Astrocyte of the hippocampus (primary cell): ENCODE data around the gene SLC9A2.

Source experiments
- DNase-seq: peaks from one replicate; pipeline ENCODE4 v3.0.0; 2011; ENCODE audit warnings: low read depth, low spot score

SLC9A2 gene

GRCh38 chr2:102674836-102675235 is 55.5 kb downstream of the SLC9A2 start:
- DNase-seq: no peak

DNA sequence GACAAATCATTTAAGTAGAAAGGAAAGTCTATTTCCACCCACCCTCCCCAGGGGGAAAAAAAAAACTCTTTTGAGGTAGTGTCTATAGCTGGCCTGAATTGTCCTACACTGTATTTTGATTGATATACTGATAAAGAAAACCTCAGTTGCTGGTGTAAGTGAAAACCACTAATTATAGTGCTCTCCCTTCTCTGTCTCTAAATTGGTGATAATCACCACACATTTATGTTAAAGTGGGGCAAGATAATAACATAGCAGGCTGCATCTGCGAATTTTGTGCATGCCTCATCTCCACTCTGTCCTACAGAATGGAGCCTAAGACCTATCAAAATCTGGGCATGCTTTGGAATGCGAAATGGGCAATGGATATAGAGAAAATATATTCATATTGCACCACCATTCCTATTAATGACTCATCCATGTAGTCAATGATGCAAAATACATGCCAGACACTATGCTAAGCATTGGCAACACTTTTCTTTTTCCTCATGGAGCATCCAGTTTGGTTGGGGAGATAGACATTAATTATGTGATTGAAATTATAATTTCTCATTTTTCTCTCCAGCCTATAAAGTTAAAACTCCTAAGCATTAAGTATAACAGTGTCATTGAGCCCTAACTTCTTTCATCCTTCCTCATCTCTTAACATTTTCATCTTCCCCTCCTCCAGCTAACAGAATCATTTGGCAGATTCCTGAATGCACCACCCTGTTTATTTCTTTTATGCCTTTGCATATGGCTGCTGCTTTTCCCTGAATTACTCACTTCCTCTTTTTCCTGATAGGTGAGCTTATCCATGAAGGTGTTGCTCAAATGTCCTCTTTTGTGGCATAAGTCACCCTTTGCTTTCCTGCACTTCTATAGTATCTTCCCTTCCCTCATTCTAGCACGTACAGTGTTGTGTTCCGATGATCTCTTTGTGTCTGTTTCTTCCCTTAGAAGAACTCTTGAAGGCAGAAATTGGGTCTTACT is 58.2 kb downstream of the SLC9A2 start:
- no peak for DNase-seq

DNA sequence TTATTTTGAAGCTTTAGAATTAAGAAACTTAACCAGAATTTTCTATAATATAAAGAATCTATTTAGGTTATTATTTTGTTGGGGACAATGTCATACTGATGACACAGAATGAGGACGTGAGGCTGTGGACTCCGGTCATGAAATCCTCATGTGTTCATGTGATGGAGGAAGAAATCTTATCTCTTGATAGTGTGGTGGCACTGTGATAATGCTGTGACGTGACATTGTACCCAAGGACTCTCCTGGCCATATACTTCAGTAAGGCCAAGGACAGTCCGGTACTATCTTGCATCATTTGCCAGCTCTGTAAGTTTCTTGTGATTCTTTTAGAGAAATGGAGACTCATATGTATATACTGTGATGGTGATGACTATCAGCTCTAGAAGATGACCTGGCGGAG is 59.1 kb downstream of the SLC9A2 start:
- DNase-seq: no peak

GRCh38 chr2:102686479-102687439 is 67.4 kb downstream of the SLC9A2 start:
- no peak for DNase-seq

- no peak for DNase-seq
These were observed 70.7 kb downstream of the SLC9A2 start for GRCh38 chr2:102690012-102690411.

DNA sequence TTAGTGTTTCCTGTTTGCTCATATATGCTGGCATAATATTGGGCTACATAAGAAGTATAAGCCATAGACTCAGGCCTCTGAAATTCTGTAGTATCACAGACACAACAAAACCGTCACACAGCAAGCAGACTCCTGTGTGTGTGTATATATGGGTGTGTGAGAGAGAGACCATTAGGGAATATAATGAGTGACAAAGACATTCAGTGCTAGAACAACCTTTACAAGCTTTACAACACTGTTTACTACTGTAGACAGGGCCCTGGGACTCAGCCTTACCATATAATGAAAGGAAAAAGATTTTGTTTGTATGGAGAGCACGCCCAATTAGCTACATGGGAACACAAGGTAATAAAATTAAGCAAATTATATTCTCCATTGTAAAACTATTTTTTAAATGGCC is 77.1 kb downstream of the SLC9A2 start:
- DNase-seq: no peak

DNA sequence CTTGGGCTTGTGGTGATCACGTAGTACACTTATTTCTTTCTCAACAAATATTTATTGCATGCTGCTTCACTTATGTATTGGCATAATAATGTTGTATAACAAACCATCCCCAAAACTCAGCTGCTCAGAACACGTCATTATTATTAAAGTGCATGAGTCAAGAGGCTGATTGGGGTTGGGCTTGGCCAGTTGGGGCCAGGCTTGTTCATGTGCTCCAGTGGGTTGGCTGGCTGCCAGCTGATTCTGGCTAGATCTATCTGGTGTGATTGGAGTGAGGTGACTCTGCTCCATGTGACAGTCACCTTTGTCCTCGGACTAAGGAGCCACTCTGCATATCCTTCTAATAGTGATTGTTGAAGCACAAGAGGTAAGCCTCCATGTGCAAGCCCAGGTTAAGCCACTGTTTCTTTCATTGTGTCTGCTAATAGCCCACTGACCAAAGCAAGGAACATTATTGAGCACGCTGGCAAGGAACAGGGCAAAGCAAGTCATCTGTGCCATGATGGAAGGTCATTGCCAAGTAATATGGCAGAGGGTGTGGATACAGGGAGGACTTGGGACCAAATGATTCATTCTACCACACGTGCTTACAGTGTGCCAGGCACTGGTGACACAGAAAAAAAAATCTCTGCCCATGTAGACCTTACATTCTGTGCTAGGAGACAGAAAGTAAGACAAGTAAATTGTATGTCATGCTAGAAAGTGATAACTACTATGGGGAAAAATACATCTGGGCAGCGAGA is 79.2 kb downstream of the SLC9A2 start:
- DNase-seq: peak; percentile 6

- DNase-seq: no peak
These were observed 84.0 kb downstream of the SLC9A2 start for GRCh38 chr2:102703305-102703704.

- DNase-seq: peak; percentile 46
These were observed 84.4 kb downstream of the SLC9A2 start for GRCh38 chr2:102703748-102704147.

DNA sequence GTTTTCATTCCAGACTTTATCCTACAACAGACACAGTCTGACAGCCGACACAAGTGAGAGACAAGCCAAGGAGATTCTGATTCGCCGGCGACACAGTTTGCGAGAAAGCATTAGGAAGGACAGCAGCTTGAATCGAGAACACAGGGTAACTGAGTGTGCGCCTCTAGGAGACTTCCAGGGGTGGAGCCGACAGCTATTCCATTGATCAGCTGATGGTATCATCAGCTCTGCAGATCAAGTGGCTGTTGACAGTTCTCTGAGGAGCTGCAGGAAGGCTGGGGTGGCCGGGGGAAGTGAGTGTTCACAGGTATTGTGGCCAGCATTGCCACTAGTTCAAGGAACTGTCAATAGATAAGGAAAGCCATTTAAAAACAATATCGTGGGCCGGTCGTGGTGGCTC is 85.2 kb downstream of the SLC9A2 start:
- DNase-seq: no peak

GRCh38 chr2:102707796-102708695 is 88.7 kb downstream of the SLC9A2 start:
- DNase-seq: no peak

- peak; percentile 32 for DNase-seq
These were observed 89.7 kb downstream of the SLC9A2 start for GRCh38 chr2:102708847-102709559.

GRCh38 chr2:102717308-102718018 is 98.1 kb downstream of the SLC9A2 start:
- peak; percentile 16 for DNase-seq

GRCh38 chr2:102718387-102719316 is 99.3 kb downstream of the SLC9A2 start:
- no peak for DNase-seq

- DNase-seq: no peak
These were observed 104.7 kb downstream of the SLC9A2 start for GRCh38 chr2:102724016-102724490.

DNA sequence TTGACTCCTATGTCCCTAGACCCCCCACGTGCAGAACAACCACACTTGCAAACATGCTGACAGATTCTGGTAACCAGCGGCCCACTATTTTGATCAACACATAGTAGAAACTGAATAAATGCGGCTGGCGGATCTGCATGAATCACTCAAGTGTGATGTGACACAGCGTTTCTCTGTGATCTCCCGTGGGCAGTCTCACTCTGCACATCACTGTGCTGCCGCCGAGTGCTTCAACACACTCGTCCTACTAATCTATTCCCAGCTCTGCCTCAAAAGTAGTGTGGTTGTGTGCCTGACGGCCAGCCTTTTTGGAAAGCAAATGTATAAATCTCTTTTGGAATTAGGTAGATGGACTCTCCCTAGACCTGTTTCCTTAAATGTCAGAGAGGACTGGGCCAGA is 105.2 kb downstream of the SLC9A2 start:
- no peak for DNase-seq

DNA sequence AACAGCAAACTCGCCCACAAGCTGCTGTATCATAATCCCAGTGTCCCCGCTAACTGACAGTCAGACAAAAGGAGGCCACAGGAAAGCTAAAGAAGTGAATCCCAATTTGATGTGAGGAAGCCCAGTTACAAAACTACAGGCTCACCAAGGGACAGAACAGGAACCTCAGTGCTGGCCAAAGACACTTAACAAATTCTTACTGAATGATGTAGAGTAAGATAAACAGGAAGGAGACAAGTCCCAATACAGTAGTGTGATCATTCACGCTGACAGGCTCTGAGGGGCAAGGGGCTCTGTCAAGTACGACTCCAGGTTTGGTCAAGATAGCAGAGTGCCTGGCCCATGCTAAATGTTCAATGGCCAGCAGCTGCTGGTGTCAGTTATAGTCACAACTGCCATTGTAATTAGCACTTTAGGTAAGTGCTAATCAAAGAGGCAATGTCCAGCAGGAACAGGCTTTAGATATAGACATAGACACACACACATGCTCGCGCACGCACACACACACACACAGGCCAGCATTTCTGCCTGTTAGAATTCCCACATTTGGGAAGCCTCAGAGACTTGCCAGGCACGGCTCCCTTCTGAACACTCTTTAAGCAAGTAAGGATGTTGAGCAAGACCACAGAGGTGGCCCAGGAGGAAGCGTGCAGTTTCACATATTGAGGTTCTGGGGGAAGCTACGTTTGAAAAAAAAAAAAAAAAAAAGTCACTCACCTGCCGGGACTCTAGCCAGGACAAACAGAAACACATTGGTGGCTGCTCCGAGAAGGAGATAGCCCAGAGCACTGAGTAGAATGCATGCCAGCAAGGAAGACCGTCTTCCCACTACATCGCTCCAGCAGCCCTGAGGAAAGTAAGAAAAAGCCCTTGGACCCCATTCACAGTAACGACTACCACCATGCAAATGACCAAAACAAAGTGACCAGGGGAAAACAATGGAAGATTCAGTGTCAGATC is 107.1 kb downstream of the SLC9A2 start:
- no peak for DNase-seq
